K562 (cell line): ENCODE measurements around the gene TKTL1. TPM values are rescaled to one million over a fixed set of nuclear protein-coding genes. Genes with fewer than 3 reads are reported as not detected.

ENCODE experiments used
- ATAC-seq: fragments of 200-7000 bp; cut with Tn5 transposase; 3 replicates; pipeline ENCODE4 v1.9.1; 2020; ENCODE audit warnings: moderate library complexity
- BruUV-seq: library from RNA; stranded (reverse); fragments of 400-500 nt; replicated peaks from 2 replicates; lab custom pipeline; 2021; lab: Mats Ljungman, UMichigan
- CTCF ChIA-PET: fragments of 300-600 bp; formaldehyde crosslinking; extraction: SDS; loops from one replicate; lab custom pipeline; 2021; ENCODE audit warnings: low intra/inter-chr PET ratio; lab: Yijun Ruan, JAX
- POLR2A ChIA-PET: fragments of 300-600, 350-650 bp; sonication (Branson Sonifier 250); formaldehyde crosslinking; extraction: SDS; loops from one replicate; lab custom pipeline; 2021; ENCODE audit warnings: antibody characterized with exemption, inconsistent platforms; lab: Yijun Ruan, JAX
- DNase-seq, 4 experiments: peaks; one replicate each; pipeline versions ENCODE4 v3.0.0 to v3.0.0-alpha.2; 2011 to 2018; ENCODE audit warnings: low spot score in 3 of 4, mixed read lengths in 3 of 4; ENCODE audit errors: extremely low read depth in 1 of 4
- FAIRE-seq: peaks from 2 replicates; lab custom pipeline; 2011; peaks lifted over from hg19 to GRCh38; lab: Jason Lieb, UNC
- H2AFZ ChIP-seq: 2 replicates; pipeline ENCODE4 v1.6.0; 2011; ENCODE audit warnings: low read depth, low read length, control low read depth, inconsistent platforms
- H3K27ac ChIP-seq: fragments of 200-600 bp; 3 replicates; pipeline ENCODE4 v1.8.0; 2011; ENCODE audit warnings: low read depth, mild to moderate bottlenecking, control low read depth, inconsistent platforms, low read length, moderate library complexity, mixed read lengths; ENCODE audit errors: extremely low read depth
- H3K27me3 ChIP-seq, 2 experiments: fragments of 300-600 bp in 1 of 2; 2 replicates in 1 of 2; 3 replicates in 1 of 2; pipeline versions ENCODE4 v1.6.0 to v1.8.0; 2011; ENCODE audit warnings: inconsistent platforms in 2 of 2, low read length in 2 of 2, mild to moderate bottlenecking in 1 of 2, mixed read lengths in 1 of 2, moderate library complexity in 1 of 2; ENCODE audit not compliant: control insufficient read depth in 2 of 2, insufficient read depth in 2 of 2
- H3K36me3 ChIP-seq: fragments of 300-600 bp; 3 replicates; pipeline ENCODE4 v1.8.0; 2011; ENCODE audit warnings: mild to moderate bottlenecking, low read length, inconsistent platforms; ENCODE audit not compliant: control insufficient read depth, insufficient read depth
- H3K4me1 ChIP-seq, 2 experiments: fragments of 200-600 bp in 1 of 2; replicated peaks in 1 of 2; 2 replicates in 1 of 2; 3 replicates in 1 of 2; pipeline versions ENCODE4 v1.5.1 to v1.8.0; 2011; ENCODE audit warnings: inconsistent platforms in 2 of 2, low read length in 2 of 2, mild to moderate bottlenecking in 1 of 2, mixed read lengths in 1 of 2, moderate library complexity in 1 of 2; ENCODE audit not compliant: control insufficient read depth in 2 of 2, insufficient read depth in 2 of 2
- H3K4me2 ChIP-seq: 2 replicates; pipeline ENCODE4 v1.6.1; 2011; ENCODE audit warnings: low read length, control low read depth, inconsistent platforms, mixed read lengths; ENCODE audit not compliant: insufficient read depth
- H3K4me3 ChIP-seq: fragments of 200-600 bp; sonication (generic), shearing (Covaris generic); 2 replicates; pipeline ENCODE4 v1.5.1; 2016; ENCODE audit warnings: control low read depth, inconsistent platforms
- H3K79me2 ChIP-seq: fragments of 200-600 bp; 3 replicates; pipeline ENCODE4 v1.8.0; 2011; ENCODE audit warnings: low read length, inconsistent platforms; ENCODE audit not compliant: control insufficient read depth, insufficient read depth
- H3K9ac ChIP-seq, 2 experiments: 2 replicates each; pipeline versions ENCODE4 v1.6.0 to v1.6.1; 2011; ENCODE audit warnings: low read depth in 2 of 2, low read length in 2 of 2, control low read depth in 1 of 2, inconsistent platforms in 1 of 2, mild to moderate bottlenecking in 1 of 2, mixed read lengths in 1 of 2; ENCODE audit not compliant: insufficient read depth in 1 of 2
- H3K9me1 ChIP-seq: one replicate; pipeline ENCODE4 v1.6.0; 2011; ENCODE audit warnings: inconsistent platforms, mild to moderate bottlenecking, low read length, moderate library complexity; ENCODE audit not compliant: control insufficient read depth, insufficient read depth
- H3K9me3 ChIP-seq: replicated peaks from 2 replicates; pipeline ENCODE4 v1.5.1; 2011; ENCODE audit warnings: low read depth, low read length, inconsistent platforms; ENCODE audit not compliant: control insufficient read depth, insufficient read depth
- H4K20me1 ChIP-seq: replicated peaks from 2 replicates; pipeline ENCODE4 v1.6.1; 2011; ENCODE audit warnings: low read length, inconsistent platforms, mixed read lengths; ENCODE audit not compliant: control insufficient read depth, insufficient read depth
- ATF4 ChIP-seq: fragments of 450-650 bp; formaldehyde crosslinking; IDR thresholded peaks from 2 replicates; pipeline ENCODE4 v1.4.0; 2022; ENCODE audit warnings: mild to moderate bottlenecking, moderate library complexity
- CEBPB ChIP-seq: fragments of 450-650 bp; IDR thresholded peaks from 2 replicates; pipeline ENCODE4 v1.6.1; 2016; ENCODE audit warnings: missing genetic modification characterization, missing compliant biosample characterization
- CHD2 ChIP-seq: IDR thresholded peaks from 2 replicates; pipeline ENCODE4 v1.6.1; 2011; ENCODE audit warnings: low read depth, low read length
- CREBBP ChIP-seq: IDR thresholded peaks from one replicate; pipeline ENCODE4 v1.6.1; 2012; ENCODE audit warnings: low read depth, mild to moderate bottlenecking, control low read depth, inconsistent platforms, low read length
- IFI16 ChIP-seq: fragments of 250-450 bp; sonication (Bioruptor Pico); IDR thresholded peaks from 2 replicates; pipeline ENCODE4 v2.1.2; 2022; ENCODE audit warnings: mild to moderate bottlenecking, inconsistent platforms
- IRF9 ChIP-seq: fragments of 450-650 bp; IDR thresholded peaks from 2 replicates; pipeline ENCODE4 v1.6.1; 2016; ENCODE audit warnings: missing biosample characterization, missing genetic modification characterization
- MYBL2 ChIP-seq, 2 experiments: fragments of 450-650 bp in 1 of 2; sonication (generic) in 1 of 2; formaldehyde crosslinking in 1 of 2; IDR thresholded peaks; 2 replicates each; pipeline versions ENCODE4 v1.6.1 to v1.8.1; 2017 to 2022; ENCODE audit warnings: borderline replicate concordance in 1 of 2, inconsistent platforms in 1 of 2, low read depth in 1 of 2, mild to moderate bottlenecking in 1 of 2, missing genetic modification reagents in 1 of 2, moderate library complexity in 1 of 2
- NCOA4 ChIP-seq: fragments of 450-650 bp; IDR thresholded peaks from 2 replicates; pipeline ENCODE4 v1.6.1; 2018; ENCODE audit warnings: mild to moderate bottlenecking; ENCODE audit not compliant: partially characterized antibody
- NFIX ChIP-seq: fragments of 250-450 bp; sonication (Bioruptor Pico); IDR thresholded peaks from 2 replicates; pipeline ENCODE4 v1.4.0; 2020; ENCODE audit warnings: low read depth, mild to moderate bottlenecking, moderate library complexity
- POLR2AphosphoS5 ChIP-seq: IDR thresholded peaks from 2 replicates; pipeline ENCODE4 v1.6.1; 2011; ENCODE audit warnings: mild to moderate bottlenecking, low read depth, low read length, moderate library complexity; ENCODE audit not compliant: control insufficient read depth, insufficient read depth
- POLR2H ChIP-seq: IDR thresholded peaks from 2 replicates; pipeline ENCODE4 v1.6.1; 2016; ENCODE audit warnings: missing genetic modification characterization, low read depth, mild to moderate bottlenecking, control low read depth, missing compliant biosample characterization, moderate library complexity
- ZNF197 ChIP-seq: fragments of 200-800 bp; sonication (Bioruptor generic); IDR thresholded peaks from 2 replicates; pipeline ENCODE4 v1.6.1; 2016; ENCODE audit warnings: low read depth, missing genetic modification characterization, missing compliant biosample characterization
- ZNF212 ChIP-seq: fragments of 450-650 bp; formaldehyde crosslinking; IDR thresholded peaks from 2 replicates; pipeline ENCODE4 v1.4.0; 2020; ENCODE audit warnings: mild to moderate bottlenecking
- ZNF253 ChIP-seq: fragments of 250-450 bp; sonication (Bioruptor Pico); conservative IDR thresholded peaks from 2 replicates; pipeline ENCODE4 v1.6.1; 2021; ENCODE audit warnings: mild to moderate bottlenecking
- ZNF830 ChIP-seq: fragments of 250-450 bp; sonication (Bioruptor Pico); IDR thresholded peaks from 2 replicates; pipeline ENCODE4 v1.5.0; 2021; ENCODE audit warnings: mild to moderate bottlenecking
- WGBS: fragments of 100-300 bp; shearing (Covaris generic); methylation state at CpG from one replicate; pipeline ENCODE4 v1.1.6; 2016; ENCODE audit warnings: low coverage, mixed read lengths; ENCODE audit not compliant: insufficient coverage; ENCODE audit errors: missing lambda C conversion rate; 5-methylcytosine and 5-hydroxymethylcytosine counted together
- in situ Hi-C: fragments of 300-500 bp; cut with MboI; formaldehyde crosslinking; loops from 4 replicates; pipeline ENCODE4 v1.15.0; 2018; ENCODE audit warnings: inconsistent platforms, mixed read lengths
- intact Hi-C: fragments of 100-400 bp; cut with micrococcal nuclease; formaldehyde crosslinking; loops from 2 replicates; pipeline ENCODE4 v1.14.2; 2022
- polyA plus RNA-seq, 8 experiments: library from polyadenylated mRNA; depleted of rRNA in 4 of 8; stranded (reverse) in 5 of 8; unstranded in 3 of 8; fragments of >200 nt; fragmentation: Nextera tagmentation in 2 of 8; fragmentation: Illumina TruSeq in 1 of 8; extraction: Ambion mirVana in 2 of 8; extraction: Trizol in 1 of 8; gene quantifications; 2 replicates each; pipeline versions ENCODE4 v1.2.1 to v1.2.3, GENCODE V29; 2011 to 2014; ENCODE audit warnings: inconsistent platforms in 1 of 8, missing spikeins in 1 of 8
- total RNA-seq, 7 experiments: library from RNA; depleted of rRNA in 6 of 7; stranded (reverse); fragments of >200 nt in 6 of 7; fragmentation: Illumina TruSeq in 2 of 7; extraction: Trizol in 2 of 7; gene quantifications; 2 replicates each; pipeline versions ENCODE4 v1.2.1 to v1.2.3, GENCODE V29; 2011 to 2021; ENCODE audit warnings: low replicate concordance in 1 of 7
- TF ChIP-seq, protein P1 (sequence below): fragments of 450-650 bp; formaldehyde crosslinking; IDR thresholded peaks from 2 replicates; pipeline ENCODE4 v1.4.0; 2020; ENCODE audit warnings: mild to moderate bottlenecking, moderate library complexity
- TF ChIP-seq, protein P2 (sequence below), 2 experiments: IDR thresholded peaks; 2 replicates each; pipeline ENCODE4 v1.6.1; 2012; ENCODE audit warnings: improper control_type of control experiment in 2 of 2, low read depth in 2 of 2, low read length in 2 of 2, borderline replicate concordance in 1 of 2

TKTL1 gene
- total and polyA plus RNA-seq, 9 of the 15 experiments (the other 6 are each of a cell fraction or from before 2014, with no cell fraction given) = 0.18 to 0.71 (median 0.38) TPM

DNA sequence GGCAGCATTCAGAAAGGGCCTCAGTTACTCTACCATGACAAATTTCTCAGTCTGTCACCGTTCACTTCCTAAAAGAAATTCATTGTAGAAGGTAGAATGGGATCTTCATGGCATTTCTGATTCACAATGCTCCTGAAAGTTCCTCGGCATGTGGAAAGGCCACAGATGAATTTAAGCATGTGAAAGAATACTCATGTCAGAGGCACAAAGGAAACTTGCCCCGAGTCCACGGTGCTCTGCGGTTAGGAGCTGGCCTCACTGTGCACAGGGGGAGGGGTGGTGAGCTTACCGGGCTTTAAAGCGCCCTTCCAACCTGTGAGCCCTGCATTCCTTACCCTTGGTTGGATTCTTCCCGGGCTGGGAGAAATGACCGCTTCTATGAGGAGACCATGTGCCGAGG lies 9.3 kb downstream of the TKTL1 start:
- CTCF ChIA-PET = no interaction called here
- no peaks in the 10 kb centered on the region for H3K36me3 ChIP-seq
- WGBS = 42% methylated on average over 10 of the region's 10 CpGs
- H3K9me1 ChIP-seq = no peaks in the 10 kb centered on the region
- ATAC-seq = no peak
- H3K4me1 ChIP-seq = peaks cover 0 to 2% of the 10 kb centered on the region in 2 experiments; a peak in 3 of 5 replicates
- no peaks in the 10 kb centered on the region for H3K27me3 ChIP-seq
- H3K4me2 ChIP-seq = no peak overlapping the region
- peak overlapping the region; percentile 56; the same call in 1 of the 2 replicates for H2AFZ ChIP-seq
- H3K27ac ChIP-seq = no peak overlapping the region
- H3K4me3 ChIP-seq = no peak overlapping the region
- intact Hi-C loops = no loop called here
- no peak for FAIRE-seq
- H4K20me1 ChIP-seq = no peaks in the 10 kb centered on the region
- no TSS peak for BruUV-seq
- DNase-seq = no peak
- POLR2A ChIA-PET = interaction anchor here (0.5 to 0.6 kb wide), 2 partner anchors 243 to 277 kb away, joined by 4 read pairs; no protein-coding TSS in a partner anchor
- 0 out of 4 replicates have a peak overlapping the region, but pooled peaks of 1 of the 2 experiments have one; percentile 6 for H3K9ac ChIP-seq
- no peaks in the 10 kb centered on the region for H3K79me2 ChIP-seq
- H3K9me3 ChIP-seq = no peaks in the 10 kb centered on the region
- in situ Hi-C loops = loop anchor here (25.0 kb wide), 1 partner anchor 93 kb away; the partner anchor contains the start of gene OPN1MW2
- TF ChIP-seq, protein P1, sequence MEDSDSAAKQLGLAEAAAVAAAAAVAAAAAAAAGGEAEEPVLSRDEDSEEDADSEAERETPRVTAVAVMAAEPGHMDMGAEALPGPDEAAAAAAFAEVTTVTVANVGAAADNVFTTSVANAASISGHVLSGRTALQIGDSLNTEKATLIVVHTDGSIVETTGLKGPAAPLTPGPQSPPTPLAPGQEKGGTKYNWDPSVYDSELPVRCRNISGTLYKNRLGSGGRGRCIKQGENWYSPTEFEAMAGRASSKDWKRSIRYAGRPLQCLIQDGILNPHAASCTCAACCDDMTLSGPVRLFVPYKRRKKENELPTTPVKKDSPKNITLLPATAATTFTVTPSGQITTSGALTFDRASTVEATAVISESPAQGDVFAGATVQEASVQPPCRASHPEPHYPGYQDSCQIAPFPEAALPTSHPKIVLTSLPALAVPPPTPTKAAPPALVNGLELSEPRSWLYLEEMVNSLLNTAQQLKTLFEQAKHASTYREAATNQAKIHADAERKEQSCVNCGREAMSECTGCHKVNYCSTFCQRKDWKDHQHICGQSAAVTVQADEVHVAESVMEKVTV (CRISPR knock-in tag) = no peak
- TF ChIP-seq POLR2H (tag) (no peak), CEBPB (tag) (no peak), CHD2 (no peak), CREBBP (no peak), NFIX (CRISPR knock-in tag) (no peak), ZNF830 (CRISPR knock-in tag) (no peak), ZNF212 (CRISPR knock-in tag) (no peak), NCOA4 (no peak), MYBL2 (IDR thresholded peaks at IDR 0.05; ENCODE audit: low read depth) (no peak), MYBL2 (CRISPR knock-in tag; IDR thresholded peaks at IDR 0.05; ENCODE audit: borderline replicate concordance) (no peak), ATF4 (CRISPR knock-in tag) (no peak), POLR2AphosphoS5 (no peak), IRF9 (no peak), IFI16 (no peak), ZNF253 (CRISPR knock-in tag) (no peak), ZNF197 (CRISPR knock-in tag) (no peak)
- TF ChIP-seq, protein P2, sequence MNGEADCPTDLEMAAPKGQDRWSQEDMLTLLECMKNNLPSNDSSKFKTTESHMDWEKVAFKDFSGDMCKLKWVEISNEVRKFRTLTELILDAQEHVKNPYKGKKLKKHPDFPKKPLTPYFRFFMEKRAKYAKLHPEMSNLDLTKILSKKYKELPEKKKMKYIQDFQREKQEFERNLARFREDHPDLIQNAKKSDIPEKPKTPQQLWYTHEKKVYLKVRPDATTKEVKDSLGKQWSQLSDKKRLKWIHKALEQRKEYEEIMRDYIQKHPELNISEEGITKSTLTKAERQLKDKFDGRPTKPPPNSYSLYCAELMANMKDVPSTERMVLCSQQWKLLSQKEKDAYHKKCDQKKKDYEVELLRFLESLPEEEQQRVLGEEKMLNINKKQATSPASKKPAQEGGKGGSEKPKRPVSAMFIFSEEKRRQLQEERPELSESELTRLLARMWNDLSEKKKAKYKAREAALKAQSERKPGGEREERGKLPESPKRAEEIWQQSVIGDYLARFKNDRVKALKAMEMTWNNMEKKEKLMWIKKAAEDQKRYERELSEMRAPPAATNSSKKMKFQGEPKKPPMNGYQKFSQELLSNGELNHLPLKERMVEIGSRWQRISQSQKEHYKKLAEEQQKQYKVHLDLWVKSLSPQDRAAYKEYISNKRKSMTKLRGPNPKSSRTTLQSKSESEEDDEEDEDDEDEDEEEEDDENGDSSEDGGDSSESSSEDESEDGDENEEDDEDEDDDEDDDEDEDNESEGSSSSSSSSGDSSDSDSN (IDR thresholded peaks at IDR 0.05; ENCODE audit: borderline replicate concordance in 1 of 2, low read depth in 2 of 2, low read length in 2 of 2) = no peak
